H7 (cell line): ENCODE measurements around the gene C19orf67. TPM values are rescaled to one million over a fixed set of nuclear protein-coding genes. Genes with fewer than 3 reads are reported as not detected.

Source experiments
- DNase-seq: peaks from one replicate; pipeline ENCODE4 v3.0.0; 2012
- H3K27me3 ChIP-seq: 2 replicates; pipeline ENCODE4 v1.6.0; 2011; ENCODE audit warnings: mild to moderate bottlenecking, low read length; ENCODE audit not compliant: control insufficient read depth, insufficient read depth
- H3K36me3 ChIP-seq: replicated peaks from 2 replicates; pipeline ENCODE4 v1.5.1; 2011; ENCODE audit warnings: low read length; ENCODE audit not compliant: control insufficient read depth, insufficient read depth
- H3K4me3 ChIP-seq: 2 replicates; pipeline ENCODE4 v1.5.1; 2011; ENCODE audit warnings: low read depth, mild to moderate bottlenecking, control low read depth, low read length, moderate library complexity; ENCODE audit not compliant: insufficient read depth
- total RNA-seq: library from RNA; depleted of rRNA; stranded (reverse); fragments of >200 nt; shearing (Covaris generic); gene quantifications from 2 replicates; pipeline ENCODE4 v1.2.3, GENCODE V29; 2014

Gene C19orf67
- total RNA-seq, 1 experiment from 2014 or later = 0.94 TPM

DNA sequence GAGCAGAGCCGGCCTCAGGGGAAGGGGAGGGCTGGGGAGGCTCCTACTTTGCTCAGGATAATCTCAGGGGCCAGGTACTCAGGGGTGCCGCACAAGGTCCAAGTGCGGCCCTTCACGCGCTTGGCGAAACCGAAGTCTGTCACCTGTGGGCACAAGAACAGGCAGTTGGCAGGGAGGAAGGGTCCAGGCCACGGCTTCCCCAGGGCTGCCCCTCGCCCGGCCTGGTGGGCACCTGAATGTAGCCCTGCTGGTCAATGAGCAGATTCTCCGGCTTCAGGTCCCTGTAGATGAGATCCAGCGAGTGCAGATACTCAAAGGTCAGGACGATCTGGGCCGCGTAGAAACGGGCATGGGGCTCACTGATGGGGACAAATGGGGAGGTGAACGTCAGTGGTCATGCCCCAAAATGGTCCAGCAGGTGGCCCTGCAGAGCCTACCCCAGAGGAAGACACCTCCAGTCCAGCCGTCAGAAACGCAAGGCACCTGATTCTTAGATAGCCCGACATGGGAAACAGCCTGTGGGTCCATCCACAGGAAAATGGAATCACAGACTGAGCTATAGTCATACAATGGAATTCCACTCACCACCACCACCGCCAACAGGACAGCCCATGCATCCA, 12.1 kb upstream of the C19orf67 start:
- DNase-seq = peak; percentile 71

GRCh38 chr19:14096272-14096992, 10.8 kb upstream of the C19orf67 start:
- Histone ChIP-seq H3K27me3 (no peaks in the 10 kb centered on the region), H3K36me3 (peaks cover 1% of the 10 kb centered on the region; the same call in 1 of the 2 replicates), H3K4me3 (no peak overlapping the region)
- peak; percentile 65 for DNase-seq

More for the DNA sequence above, 12.1 kb upstream of the C19orf67 start:
- H3K27me3 ChIP-seq = no peaks in the 10 kb centered on the region
- H3K36me3 ChIP-seq = peaks cover 1% of the 10 kb centered on the region; the same call in 1 of the 2 replicates
- no peak overlapping the region for H3K4me3 ChIP-seq

DNA sequence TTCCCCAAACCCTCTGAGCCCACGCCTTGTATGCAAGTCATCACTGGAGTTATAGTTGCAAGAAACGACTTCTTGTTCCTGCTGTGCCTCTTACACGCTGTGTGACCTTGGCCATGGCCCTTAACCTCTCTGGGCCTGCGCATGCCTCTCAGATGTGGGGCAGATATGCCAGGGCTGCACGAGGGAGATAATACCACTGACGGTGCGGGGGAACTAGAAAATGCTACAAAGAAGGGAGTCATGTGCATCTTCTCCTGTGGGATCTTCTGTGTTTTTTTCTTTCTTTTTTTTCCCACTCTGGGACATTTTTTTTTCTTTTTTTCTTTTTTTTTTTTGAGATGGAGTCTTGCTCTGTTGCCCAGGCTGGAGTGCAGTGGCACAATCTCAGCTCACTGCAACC, 9.3 kb upstream of the C19orf67 start:
- DNase-seq = no peak
- Histone ChIP-seq H3K36me3 (0 out of 2 replicates have a peak, but pooled peaks cover 1% of the 10 kb centered on the region), H3K27me3 (no peaks in the 10 kb centered on the region), H3K4me3 (no peak overlapping the region)

GRCh38 chr19:14093117-14093823, 7.7 kb upstream of the C19orf67 start:
- peaks cover 3% of the 10 kb centered on the region for H3K36me3 ChIP-seq
- no peak for DNase-seq
- no peak overlapping the region for H3K4me3 ChIP-seq
- H3K27me3 ChIP-seq = peaks cover 6% of the 10 kb centered on the region

DNA sequence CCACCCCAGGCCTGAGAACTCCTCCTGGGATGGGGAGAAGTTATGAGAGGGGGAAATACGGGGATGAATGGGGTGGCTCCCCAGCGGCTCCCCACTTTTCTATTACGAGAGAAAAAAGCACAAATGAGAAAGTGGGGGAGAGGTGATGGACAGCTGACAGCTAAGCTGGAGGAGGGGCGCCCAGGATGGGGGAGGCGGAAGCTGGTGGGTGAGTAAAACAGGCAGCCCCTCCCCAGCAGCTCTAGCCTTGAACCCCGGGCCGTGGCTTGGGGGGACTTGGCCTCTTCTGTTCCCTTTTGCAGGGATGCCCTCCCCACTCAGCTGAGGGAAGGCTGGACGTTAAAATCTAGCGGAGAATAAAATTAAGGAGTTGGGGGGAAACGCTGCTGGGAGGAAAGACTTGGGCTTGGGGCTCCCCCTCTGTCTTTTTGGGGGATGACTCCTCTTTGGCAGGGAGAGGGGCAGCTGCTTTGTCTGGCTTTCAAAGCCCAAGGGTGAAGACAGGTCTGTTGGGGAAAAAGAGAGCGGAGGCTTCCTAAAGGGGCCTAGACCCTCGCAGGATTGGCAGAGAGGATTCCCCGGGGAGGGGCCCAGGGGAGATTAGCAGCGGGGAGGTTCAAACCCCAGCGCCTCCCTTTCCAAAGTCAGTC, 6.4 kb upstream of the C19orf67 start:
- peaks cover 9% of the 10 kb centered on the region for H3K27me3 ChIP-seq
- H3K4me3 ChIP-seq = peak overlapping the region; percentile 66
- peak; percentile 79 for DNase-seq
- H3K36me3 ChIP-seq = peaks cover 3% of the 10 kb centered on the region

DNA sequence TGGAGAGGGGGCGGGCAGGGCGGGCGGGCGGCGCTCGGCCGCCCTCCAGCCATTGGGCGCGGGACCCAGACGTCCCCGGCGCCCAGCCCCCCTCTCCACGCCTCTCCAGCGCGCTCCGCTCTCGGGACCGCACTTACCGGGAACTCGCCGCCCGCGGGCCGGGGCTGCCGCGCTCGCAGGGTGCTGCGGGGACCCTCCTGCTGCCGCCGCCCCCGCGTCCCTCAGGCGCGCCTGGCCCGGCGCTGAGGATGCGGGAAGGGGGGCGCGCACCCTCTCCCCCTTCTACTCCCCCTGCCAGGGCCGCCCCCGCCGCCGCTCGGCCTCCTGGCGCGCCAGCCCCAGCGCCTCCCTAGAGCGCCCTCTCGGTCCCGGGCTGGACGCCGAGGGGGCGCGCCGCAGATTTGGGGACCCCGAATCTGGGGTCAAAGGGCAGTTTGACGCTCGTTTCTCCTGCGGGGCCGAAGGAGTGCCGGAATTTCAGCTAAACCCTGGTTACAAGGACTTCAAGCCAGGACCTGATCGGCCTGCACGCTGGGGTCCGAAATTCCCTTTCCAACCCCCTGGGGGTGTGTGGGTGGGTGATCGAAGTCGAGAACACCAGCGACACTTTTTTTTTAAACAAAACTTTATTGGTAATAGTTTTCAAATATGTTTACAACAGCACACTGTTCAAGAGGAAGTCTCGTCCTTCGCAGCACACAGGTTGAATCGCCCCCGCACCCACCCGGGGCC, 5.7 kb upstream of the C19orf67 start:
- peaks cover 2% of the 10 kb centered on the region for H3K36me3 ChIP-seq
- H3K27me3 ChIP-seq = peaks cover 9% of the 10 kb centered on the region
- H3K4me3 ChIP-seq = peak overlapping the region; percentile 66
- DNase-seq = peak; percentile 97

- Histone ChIP-seq H3K27me3 (peaks cover 12% of the 10 kb centered on the region), H3K36me3 (peaks cover 2% of the 10 kb centered on the region), H3K4me3 (peak within 1 kb of the TSS; percentile 66)
- peak; percentile 97 for DNase-seq
These were observed 5.0 kb upstream of the C19orf67 start, which contains the start of gene SAMD1 for GRCh38 chr19:14090509-14091080. Gene SAMD1, minus strand, starts transcription at chr19:14090751.

DNA sequence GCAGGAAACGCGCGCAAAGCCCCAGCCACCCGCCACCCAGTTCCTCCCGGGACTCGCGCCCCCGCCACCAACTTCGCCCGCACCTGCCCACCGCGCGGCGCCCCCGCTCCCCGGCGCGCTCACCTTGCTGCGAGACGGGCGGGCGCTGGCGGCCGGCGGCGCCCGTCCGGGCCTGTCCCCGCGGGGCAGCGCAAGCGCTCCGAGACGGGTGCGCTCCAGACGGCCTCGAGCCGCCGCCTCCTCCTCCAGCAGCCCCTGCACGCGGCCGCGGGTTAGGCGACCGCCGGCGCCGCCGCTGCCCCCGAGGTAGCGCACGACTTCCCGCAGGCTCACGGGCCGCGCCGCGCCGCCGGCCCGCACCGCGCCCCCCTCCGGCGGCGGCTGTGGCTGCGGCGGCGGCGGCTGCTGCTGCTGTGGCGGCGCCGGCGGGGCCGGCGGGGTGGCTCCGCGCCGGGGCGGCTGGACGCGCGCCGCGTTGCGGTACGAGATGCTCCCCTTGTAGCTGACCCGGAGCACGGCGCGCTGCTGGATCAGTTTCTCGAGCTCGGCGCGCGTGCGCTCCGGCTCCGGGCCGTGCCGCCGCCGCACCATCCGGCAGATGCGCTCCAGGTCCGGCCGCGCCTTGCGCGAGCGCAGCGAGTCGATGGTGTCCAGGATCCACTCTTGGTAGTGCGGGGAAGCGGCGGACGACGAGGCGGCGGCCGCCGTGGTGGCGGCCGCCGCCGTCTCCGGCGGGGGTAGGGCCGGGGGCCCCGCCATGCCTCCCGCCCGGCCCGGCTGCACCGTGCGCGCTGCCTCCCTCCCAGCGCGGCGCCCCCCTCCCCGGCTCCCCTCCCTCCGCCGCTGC, 4.3 kb upstream of the C19orf67 start:
- peaks cover 16% of the 10 kb centered on the region for H3K27me3 ChIP-seq
- peak; percentile 92 for DNase-seq
- peak overlapping the region; percentile 66 for H3K4me3 ChIP-seq
- peaks cover 2% of the 10 kb centered on the region for H3K36me3 ChIP-seq

- Histone ChIP-seq H3K36me3 (peaks cover 2% of the 10 kb centered on the region), H3K27me3 (peaks cover 17% of the 10 kb centered on the region), H3K4me3 (peak overlapping the region; percentile 66)
- DNase-seq = peak; percentile 74
These were observed 3.8 kb upstream of the C19orf67 start for GRCh38 chr19:14089412-14089661.

- H3K36me3 ChIP-seq = peaks cover 2% of the 10 kb centered on the region
- peak; percentile 45 for DNase-seq
- H3K27me3 ChIP-seq = peaks cover 17% of the 10 kb centered on the region
- H3K4me3 ChIP-seq = peak overlapping the region; percentile 66
These were observed 3.2 kb upstream of the C19orf67 start for GRCh38 chr19:14088634-14089411.

DNA sequence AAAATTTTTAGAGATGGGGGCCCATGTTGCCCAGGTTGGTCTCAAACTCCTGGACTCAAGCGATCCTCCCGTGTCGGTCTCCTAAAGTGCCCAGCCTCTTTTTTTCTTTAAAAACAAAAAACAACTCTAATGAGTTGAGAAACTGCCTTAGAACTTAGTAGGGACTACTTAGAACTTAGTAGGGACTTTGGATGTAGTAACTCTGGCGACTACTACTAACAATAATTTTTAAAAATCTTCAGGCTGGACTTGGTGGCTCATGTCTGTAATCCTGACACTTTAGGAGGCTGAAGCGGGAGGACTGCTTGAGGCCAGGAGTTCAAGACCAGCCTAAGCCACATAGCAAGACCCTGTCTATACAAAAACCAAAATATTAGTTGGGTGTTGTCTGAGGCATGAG, 515 bp upstream of the C19orf67 start:
- Histone ChIP-seq H3K4me3 (peak overlapping the region; percentile 39; the same call in 1 of the 2 replicates), H3K36me3 (peaks cover 2% of the 10 kb centered on the region), H3K27me3 (peaks cover 21% of the 10 kb centered on the region)
- no peak for DNase-seq

DNA sequence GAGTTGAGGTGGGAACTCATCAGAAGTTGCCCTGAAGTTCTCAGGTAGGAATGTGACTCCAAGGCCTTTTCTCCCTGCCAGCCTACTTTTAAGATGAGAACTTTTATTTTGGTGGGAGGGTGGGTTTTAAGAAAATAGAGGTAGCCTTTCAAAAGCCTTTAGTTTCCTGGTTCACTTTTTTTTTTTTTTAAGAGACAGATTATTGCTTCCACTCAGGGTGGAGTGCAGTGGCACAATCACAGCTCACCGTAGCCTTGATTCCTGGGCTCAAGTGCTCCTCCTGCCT, 3.0 kb downstream of the C19orf67 start:
- H3K36me3 ChIP-seq = no peaks in the 10 kb centered on the region
- peaks cover 14% of the 10 kb centered on the region for H3K27me3 ChIP-seq
- H3K4me3 ChIP-seq = no peak overlapping the region
- DNase-seq = no peak
